GM12801 (cell line): ENCODE data around the gene RAP1A.

ENCODE experiments used
- TF ChIP-seq, protein P1 (sequence below): IDR thresholded peaks from one replicate; pipeline ENCODE4 v1.5.1; 2011; ENCODE audit warnings: control low read depth; ENCODE audit not compliant: insufficient read length; ENCODE audit errors: extremely low read depth

RAP1A gene

GRCh38 chr1:111635324-111636009, 15.9 kb downstream of the RAP1A start:
- TF ChIP-seq, protein P1, sequence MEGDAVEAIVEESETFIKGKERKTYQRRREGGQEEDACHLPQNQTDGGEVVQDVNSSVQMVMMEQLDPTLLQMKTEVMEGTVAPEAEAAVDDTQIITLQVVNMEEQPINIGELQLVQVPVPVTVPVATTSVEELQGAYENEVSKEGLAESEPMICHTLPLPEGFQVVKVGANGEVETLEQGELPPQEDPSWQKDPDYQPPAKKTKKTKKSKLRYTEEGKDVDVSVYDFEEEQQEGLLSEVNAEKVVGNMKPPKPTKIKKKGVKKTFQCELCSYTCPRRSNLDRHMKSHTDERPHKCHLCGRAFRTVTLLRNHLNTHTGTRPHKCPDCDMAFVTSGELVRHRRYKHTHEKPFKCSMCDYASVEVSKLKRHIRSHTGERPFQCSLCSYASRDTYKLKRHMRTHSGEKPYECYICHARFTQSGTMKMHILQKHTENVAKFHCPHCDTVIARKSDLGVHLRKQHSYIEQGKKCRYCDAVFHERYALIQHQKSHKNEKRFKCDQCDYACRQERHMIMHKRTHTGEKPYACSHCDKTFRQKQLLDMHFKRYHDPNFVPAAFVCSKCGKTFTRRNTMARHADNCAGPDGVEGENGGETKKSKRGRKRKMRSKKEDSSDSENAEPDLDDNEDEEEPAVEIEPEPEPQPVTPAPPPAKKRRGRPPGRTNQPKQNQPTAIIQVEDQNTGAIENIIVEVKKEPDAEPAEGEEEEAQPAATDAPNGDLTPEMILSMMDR, result no peak

DNA sequence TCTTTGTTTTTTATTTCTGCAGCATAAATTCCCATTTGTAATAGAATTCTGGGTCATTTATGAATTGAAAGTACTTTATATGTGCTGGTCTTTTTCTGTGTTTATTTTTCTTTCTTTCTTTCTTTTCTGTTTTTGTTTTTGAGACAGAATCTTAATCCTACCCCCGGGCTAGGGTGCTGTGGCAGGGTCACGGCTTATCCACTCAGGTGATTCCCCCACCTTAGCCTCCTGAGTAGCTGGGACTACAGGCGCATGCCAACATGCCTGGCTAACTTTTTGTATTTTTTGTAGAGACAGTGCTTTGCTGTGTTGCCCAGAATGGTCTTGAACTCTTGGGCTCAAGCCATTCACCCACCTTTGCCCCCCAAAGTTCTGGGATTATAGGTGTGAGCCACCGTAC, 18.7 kb downstream of the RAP1A start:
- TF ChIP-seq, protein P1, result no peak

GRCh38 chr1:111639602-111640198, 20.1 kb downstream of the RAP1A start:
- TF ChIP-seq, protein P1, result no peak

DNA sequence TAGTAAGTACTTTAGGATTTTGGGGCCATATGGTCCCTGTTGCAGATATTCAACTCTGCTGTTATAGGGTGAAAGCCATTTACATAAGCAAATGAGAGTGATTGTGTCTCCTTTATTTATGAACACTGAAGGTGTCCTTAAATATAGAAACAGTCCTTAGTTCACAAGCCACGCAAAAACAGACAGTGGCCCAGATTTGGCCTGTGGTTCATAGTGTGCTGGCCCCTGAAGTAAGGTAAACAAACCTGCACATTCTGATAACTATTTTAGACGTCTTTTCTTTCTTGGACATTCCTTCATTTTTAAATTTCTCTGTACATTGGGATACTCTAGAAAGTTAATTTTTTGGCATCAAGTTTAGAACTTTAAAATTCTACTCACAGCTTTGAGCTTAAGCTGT, 23.5 kb downstream of the RAP1A start:
- TF ChIP-seq, protein P1, result no peak

GRCh38 chr1:111643696-111644095, 24.1 kb downstream of the RAP1A start:
- TF ChIP-seq, protein P1, result no peak

DNA sequence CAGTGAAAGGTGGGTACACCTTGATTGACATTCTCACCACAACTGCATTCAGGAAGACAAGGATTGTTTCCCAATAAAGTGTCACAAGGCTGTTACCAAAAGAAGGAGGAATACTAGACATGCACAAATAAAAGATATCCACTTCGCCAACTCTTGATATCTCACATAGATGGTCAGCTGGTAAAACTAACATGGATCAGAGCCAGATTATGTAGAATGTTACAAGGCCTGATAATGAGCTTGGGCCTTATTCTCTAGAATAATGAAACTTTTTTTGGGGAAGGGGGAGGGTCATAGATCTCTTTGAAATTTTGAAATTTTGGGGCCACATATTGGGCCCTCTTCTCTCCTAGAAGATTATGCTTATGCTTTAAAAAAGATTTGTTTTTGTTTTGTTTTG, 24.9 kb downstream of the RAP1A start:
- TF ChIP-seq, protein P1, result no peak

DNA sequence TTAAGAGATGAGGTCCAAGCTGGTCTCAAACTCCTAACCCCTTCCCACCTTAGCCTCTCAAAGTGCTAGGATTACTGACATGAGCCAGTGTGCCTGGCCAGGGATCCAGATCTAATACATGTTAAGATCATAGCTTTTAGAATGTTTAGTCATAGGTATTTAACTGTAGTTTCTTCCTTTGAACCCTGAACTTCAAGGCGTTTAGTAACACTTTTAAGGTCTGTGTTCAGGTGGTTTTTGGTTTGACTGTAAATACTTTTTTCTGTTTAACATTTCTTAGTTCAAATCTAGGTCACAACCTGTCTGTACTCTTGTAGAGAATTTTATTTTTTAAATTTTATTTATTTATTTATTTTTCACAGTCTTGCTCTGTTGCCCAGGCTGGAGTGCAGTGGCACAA, 28.1 kb downstream of the RAP1A start:
- TF ChIP-seq, protein P1, result no peak
